Psoas muscle (tissue), 8 donors: Measurements from ENCODE around the gene CA11. TPM values are rescaled to one million over a fixed set of nuclear protein-coding genes. Genes with fewer than 3 reads are reported as not detected.

Source experiments
- ATAC-seq, 4 donors: fragments of 200-7000 bp; cut with Tn5 transposase; one replicate each; pipeline ENCODE4 v1.9.1; 2020; ENCODE audit warnings: moderate library complexity in 3 of 4, mild to moderate bottlenecking in 2 of 4
- DNase-seq, 2 donors: peaks; one replicate each; pipeline ENCODE4 v3.0.0-alpha.2; 2020
- H3K27ac ChIP-seq: fragments of 200-600 bp; one replicate; pipeline ENCODE4 v1.8.0; 2022
- H3K27me3 ChIP-seq, 3 donors: fragments of 200-600 bp in 1 of 3; one replicate each; pipeline versions ENCODE4 v1.6.1 to v1.8.0; 2013 to 2022; ENCODE audit warnings: low read length in 2 of 3, mild to moderate bottlenecking in 2 of 3, moderate library complexity in 1 of 3; ENCODE audit not compliant: insufficient read depth in 3 of 3
- H3K36me3 ChIP-seq, 2 donors: fragments of 200-600 bp in 1 of 2; one replicate each; pipeline versions ENCODE4 v1.6.1 to v1.8.0; 2013 to 2022; ENCODE audit warnings: low read depth in 1 of 2, mild to moderate bottlenecking in 1 of 2, moderate library complexity in 1 of 2; ENCODE audit not compliant: insufficient read depth in 1 of 2
- H3K4me1 ChIP-seq: fragments of 200-600 bp; one replicate; pipeline ENCODE4 v1.8.0; 2022
- H3K4me3 ChIP-seq: fragments of 200-600 bp; one replicate; pipeline ENCODE4 v1.8.0; 2022; ENCODE audit warnings: mild to moderate bottlenecking
- H3K9me3 ChIP-seq: fragments of 200-600 bp; one replicate; pipeline ENCODE4 v1.8.0; 2022
- WGBS, 3 donors: extraction: QIAGEN DNeasy Blood & Tissue Kit; methylation state at CpG; one replicate each; pipeline versions ENCODE4 v1.1.6 to v1.1.7; 2013; 5-methylcytosine and 5-hydroxymethylcytosine counted together
- intact Hi-C, 2 donors: fragments of 100-400 bp; cut with DNase I; formaldehyde crosslinking; loops; one replicate each; pipeline versions ENCODE4 v1.11.0 to v1.14.2; 2022
- polyA plus RNA-seq, 3 donors: library from polyadenylated mRNA; stranded (reverse); fragments of 200-250 nt; gene quantifications; one replicate each; pipeline ENCODE4 v1.2.3, GENCODE V29; 2013
- total RNA-seq, 4 donors: library from RNA; stranded (reverse); fragmentation: NEBNext Ultra II Directional in 2 of 4; extraction: Animal tissue kit (Norgen Biotek cat#: 25700) in 2 of 4; gene quantifications; one replicate each; pipeline versions ENCODE4 v1.2.1 to v1.2.4, GENCODE V29; 2021 to 2023
- TF ChIP-seq, protein P1 (sequence below): fragments of 200-600 bp; IDR thresholded peaks from one replicate; pipeline ENCODE4 v1.8.0; 2022; ENCODE audit warnings: antibody characterized with exemption
- donor health status: healthy with polysubstance abuse.
- donor health status: DM: no; HTN: no; CAD: no; lungs with moderate emphysema.
- donor health status: Bipolar disorder and iron deficiency.
- donor health status: healthy.
- donor health status: DM: yes; HTN: yes; CAD: no.
- donor health status: DM: no; HTN: no; CAD: no.
- donor health status: DM: no; HTN: no; CAD: no.
- donor health status: DM: yes; HTN: yes; CAD: no.

Gene CA11
- total and polyA plus RNA-seq, 7 donors = 2.3 to 10.6 (median 8.6) TPM

DNA sequence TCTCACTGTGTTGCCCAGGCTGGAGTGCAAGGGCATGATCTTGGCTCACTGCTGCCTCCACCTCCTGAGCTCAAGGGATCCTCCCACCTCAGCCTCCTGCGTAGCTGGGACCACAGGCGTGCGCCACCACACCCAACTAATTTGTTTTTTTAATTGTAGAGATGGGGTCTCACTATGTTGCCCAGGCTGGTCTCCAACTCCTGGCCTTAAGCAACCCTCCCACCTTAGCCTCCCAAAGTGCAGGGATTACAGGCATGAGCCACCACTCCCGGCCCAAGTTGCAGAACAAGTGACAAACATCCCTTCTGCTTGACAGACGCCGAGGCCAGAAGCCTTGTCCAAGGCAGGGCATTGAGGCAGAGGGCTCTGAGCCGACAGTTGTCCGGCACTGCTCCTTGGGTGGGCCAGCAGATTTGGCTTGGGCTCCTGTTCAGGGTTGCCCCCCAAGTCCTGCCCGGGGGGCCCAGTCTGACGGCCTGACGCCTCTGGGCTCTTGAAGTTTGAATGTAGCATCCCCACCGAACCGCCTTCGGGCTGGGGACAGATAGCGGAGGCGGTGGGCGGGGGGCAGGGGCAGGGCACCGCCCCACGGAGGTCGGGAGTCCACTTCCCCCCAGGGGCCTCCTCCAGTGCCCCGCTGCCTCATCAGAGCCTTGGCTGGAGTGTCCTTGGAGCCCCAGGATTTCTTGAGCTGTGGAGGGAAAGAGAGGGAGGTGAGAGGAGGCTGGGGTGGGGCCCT is 45.1 kb downstream of the CA11 start:
- H3K27ac ChIP-seq = no peak overlapping the region
- DNase-seq (no peak), ATAC-seq (no peak)
- H3K4me3 ChIP-seq = no peak overlapping the region
- WGBS, 3 donors = 84 to 87% (median 85%) methylated on average over 20 to 21 of the region's 21 CpGs
- no peaks in the 10 kb centered on the region for H3K4me1 ChIP-seq
- no peaks in the 10 kb centered on the region for H3K9me3 ChIP-seq
- H3K36me3 ChIP-seq = no peaks in the 10 kb centered on the region
- H3K27me3 ChIP-seq = peaks cover 0 to 4% (median 0%) of the 10 kb centered on the region in 3 donors
- intact Hi-C loops = no loop called here
- TF ChIP-seq, protein P1, sequence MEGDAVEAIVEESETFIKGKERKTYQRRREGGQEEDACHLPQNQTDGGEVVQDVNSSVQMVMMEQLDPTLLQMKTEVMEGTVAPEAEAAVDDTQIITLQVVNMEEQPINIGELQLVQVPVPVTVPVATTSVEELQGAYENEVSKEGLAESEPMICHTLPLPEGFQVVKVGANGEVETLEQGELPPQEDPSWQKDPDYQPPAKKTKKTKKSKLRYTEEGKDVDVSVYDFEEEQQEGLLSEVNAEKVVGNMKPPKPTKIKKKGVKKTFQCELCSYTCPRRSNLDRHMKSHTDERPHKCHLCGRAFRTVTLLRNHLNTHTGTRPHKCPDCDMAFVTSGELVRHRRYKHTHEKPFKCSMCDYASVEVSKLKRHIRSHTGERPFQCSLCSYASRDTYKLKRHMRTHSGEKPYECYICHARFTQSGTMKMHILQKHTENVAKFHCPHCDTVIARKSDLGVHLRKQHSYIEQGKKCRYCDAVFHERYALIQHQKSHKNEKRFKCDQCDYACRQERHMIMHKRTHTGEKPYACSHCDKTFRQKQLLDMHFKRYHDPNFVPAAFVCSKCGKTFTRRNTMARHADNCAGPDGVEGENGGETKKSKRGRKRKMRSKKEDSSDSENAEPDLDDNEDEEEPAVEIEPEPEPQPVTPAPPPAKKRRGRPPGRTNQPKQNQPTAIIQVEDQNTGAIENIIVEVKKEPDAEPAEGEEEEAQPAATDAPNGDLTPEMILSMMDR = no peak

DNA sequence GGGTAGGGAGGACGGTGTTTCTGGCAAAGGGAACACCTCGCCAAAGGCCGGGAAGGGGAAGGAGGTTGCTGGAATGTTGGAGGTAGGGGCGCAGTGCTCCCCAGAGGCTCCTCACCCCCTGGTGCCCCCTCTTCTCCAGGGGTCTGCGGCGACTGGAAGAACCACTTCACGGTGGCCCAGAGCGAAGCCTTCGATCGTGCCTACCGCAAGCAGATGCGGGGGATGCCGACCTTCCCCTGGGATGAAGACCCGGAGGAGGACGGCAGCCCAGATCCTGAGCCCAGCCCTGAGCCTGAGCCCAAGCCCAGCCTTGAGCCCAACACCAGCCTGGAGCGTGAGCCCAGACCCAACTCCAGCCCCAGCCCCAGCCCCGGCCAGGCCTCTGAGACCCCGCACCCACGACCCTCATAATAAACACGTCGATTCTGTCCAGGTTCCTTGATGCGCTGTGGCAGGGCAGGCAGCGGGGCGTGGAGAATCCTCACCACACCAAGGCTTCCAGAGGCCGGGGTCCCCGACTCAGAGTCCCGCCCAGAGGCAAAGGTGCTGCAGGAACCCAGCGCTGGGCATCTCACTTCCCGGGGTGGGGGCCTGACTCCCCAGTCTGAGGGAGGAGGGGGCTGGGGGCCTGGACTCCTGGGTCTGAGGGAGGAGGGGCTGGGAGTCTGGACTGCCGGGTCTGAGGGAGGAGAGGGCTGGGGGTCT is 46.8 kb downstream of the CA11 start:
- DNase-seq (no peak), ATAC-seq (no peak)
- Histone ChIP-seq H3K9me3 (no peaks in the 10 kb centered on the region), H3K27me3 (peaks cover 0 to 4% (median 0%) of the 10 kb centered on the region in 3 donors), H3K27ac (no peak overlapping the region), H3K4me3 (no peak overlapping the region), H3K4me1 (no peaks in the 10 kb centered on the region), H3K36me3 (no peaks in the 10 kb centered on the region)
- TF ChIP-seq, protein P1 = no peak
- 59 to 67% (median 64%) methylated on average over 27 to 30 of the region's 30 CpGs for WGBS, 3 donors
- intact Hi-C loops = no loop called here

DNA sequence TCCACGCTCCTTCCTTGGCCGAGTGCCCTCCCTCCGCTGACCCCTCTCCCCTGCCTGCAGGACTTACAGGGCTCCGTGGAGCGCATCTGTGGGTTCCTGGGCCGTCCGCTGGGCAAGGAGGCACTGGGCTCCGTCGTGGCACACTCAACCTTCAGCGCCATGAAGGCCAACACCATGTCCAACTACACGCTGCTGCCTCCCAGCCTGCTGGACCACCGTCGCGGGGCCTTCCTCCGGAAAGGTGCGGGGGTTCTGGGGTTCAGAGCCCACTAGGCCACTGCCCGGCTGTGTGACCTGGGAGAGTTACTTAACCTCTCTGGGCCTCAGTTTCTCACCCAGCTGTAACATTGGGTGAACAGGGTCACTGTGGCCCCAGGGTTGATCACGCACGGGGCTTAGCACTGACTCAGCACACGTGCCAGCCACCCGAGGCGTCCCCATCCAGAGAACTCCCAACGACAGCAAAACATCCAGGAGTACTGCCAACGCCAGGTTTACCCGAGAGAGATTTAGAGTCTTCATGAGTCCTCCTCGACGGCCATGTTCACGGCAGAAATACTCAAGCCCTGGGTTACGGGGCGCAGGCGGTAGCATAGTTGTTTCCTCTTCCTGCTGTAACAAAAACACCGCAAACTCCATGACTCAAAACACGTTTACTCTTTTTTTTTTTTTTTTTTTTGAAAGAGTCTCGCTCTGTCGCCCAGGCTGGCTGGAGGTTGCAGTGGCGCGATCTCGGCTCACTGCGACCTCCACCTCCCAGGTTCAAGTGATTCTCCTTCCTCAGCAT is 49.1 kb downstream of the CA11 start:
- H3K4me1 ChIP-seq = no peaks in the 10 kb centered on the region
- DNase-seq (no peak), ATAC-seq (no peak)
- no peaks in the 10 kb centered on the region for H3K9me3 ChIP-seq
- H3K4me3 ChIP-seq = no peak overlapping the region
- peaks cover 0 to 4% (median 0%) of the 10 kb centered on the region in 3 donors for H3K27me3 ChIP-seq
- intact Hi-C loops = no loop called here
- 75 to 80% (median 79%) methylated on average over 39 of the region's 39 CpGs for WGBS, 3 donors
- TF ChIP-seq, protein P1 = no peak
- H3K27ac ChIP-seq = no peak overlapping the region
- H3K36me3 ChIP-seq = no peaks in the 10 kb centered on the region

DNA sequence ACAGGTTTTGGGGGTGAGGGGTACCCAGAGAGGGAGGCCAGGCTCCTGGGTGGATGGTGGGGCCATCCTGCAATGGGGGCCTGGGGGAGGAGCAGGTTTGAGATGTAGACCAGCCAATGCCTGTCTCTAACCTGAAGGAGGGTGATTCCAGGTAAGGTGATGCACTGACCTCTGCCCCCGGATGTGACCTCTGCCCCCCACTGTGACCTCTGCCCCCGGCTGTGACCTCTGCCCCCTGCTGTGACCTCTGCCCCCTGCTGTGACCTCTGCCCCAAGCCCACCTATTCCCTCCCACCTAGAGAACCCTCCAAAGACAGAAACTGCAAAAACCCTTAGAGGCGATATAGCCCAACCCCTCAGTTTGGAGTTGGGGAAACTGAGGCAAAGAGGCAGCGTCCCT is 49.8 kb downstream of the CA11 start:
- intact Hi-C loops = no loop called here
- Histone ChIP-seq H3K27ac (no peak overlapping the region), H3K4me3 (no peak overlapping the region), H3K36me3 (no peaks in the 10 kb centered on the region), H3K9me3 (no peaks in the 10 kb centered on the region), H3K27me3 (peaks cover 0 to 4% (median 0%) of the 10 kb centered on the region in 3 donors), H3K4me1 (no peaks in the 10 kb centered on the region)
- ATAC-seq (no peak), DNase-seq (no peak)
- 83 to 87% (median 86%) methylated on average over 4 of the region's 4 CpGs for WGBS, 3 donors
- TF ChIP-seq, protein P1 = no peak
